HepG2 (cell line): ENCODE measurements around the gene LONP1. TPM values are rescaled to one million over a fixed set of nuclear protein-coding genes. Genes with fewer than 3 reads are reported as not detected.
A peak's percentile ranks its signal among the peaks of the same experiment; 100 is the strongest.

Source experiments
- BORCS8-MEF2B ChIP-seq: sonication (generic); formaldehyde crosslinking; IDR thresholded peaks from 2 replicates; pipeline ENCODE4 v1.8.0; 2022; ENCODE audit warnings: mild to moderate bottlenecking, missing genetic modification reagents
- CBX1 ChIP-seq: IDR thresholded peaks from one replicate; pipeline ENCODE4 v1.6.1; 2016; ENCODE audit warnings: antibody characterized with exemption, low read depth
- FOXK2 ChIP-seq: fragments of 450-650 bp; IDR thresholded peaks from 2 replicates; pipeline ENCODE4 v1.6.1; 2016
- GABPB1 ChIP-seq: IDR thresholded peaks from 2 replicates; pipeline ENCODE4 v1.6.1; 2016; ENCODE audit warnings: mild to moderate bottlenecking, missing genetic modification reagents, moderate library complexity, missing compliant biosample characterization
- MIER2 ChIP-seq: IDR thresholded peaks from 2 replicates; pipeline ENCODE4 v1.6.1; 2016; ENCODE audit warnings: missing biosample characterization, missing genetic modification reagents
- MIER3 ChIP-seq: IDR thresholded peaks from 2 replicates; pipeline ENCODE4 v1.6.1; 2016; ENCODE audit warnings: missing compliant biosample characterization, borderline replicate concordance
- PHF21A ChIP-seq: sonication (generic); formaldehyde crosslinking; IDR thresholded peaks from 2 replicates; pipeline ENCODE4 v1.5.0; 2020; ENCODE audit warnings: mild to moderate bottlenecking, missing genetic modification reagents
- RORA ChIP-seq: sonication (generic); formaldehyde crosslinking; IDR thresholded peaks from 2 replicates; pipeline ENCODE4 v1.5.0; 2020; ENCODE audit warnings: mild to moderate bottlenecking, missing genetic modification reagents, moderate library complexity
- SP2 ChIP-seq: sonication (generic); formaldehyde crosslinking; IDR thresholded peaks from 2 replicates; pipeline ENCODE4 v1.5.1; 2020; ENCODE audit warnings: mild to moderate bottlenecking, missing genetic modification reagents
- TCF7 ChIP-seq: sonication (generic); IDR thresholded peaks from 2 replicates; pipeline ENCODE4 v1.6.1; 2016; ENCODE audit warnings: antibody characterized with exemption, low read depth
- TEAD2 ChIP-seq: sonication (generic); formaldehyde crosslinking; IDR thresholded peaks from 2 replicates; pipeline ENCODE4 v1.9.0; 2021; ENCODE audit warnings: missing genetic modification reagents
- USF2 ChIP-seq, 2 experiments: sonication (generic) in 1 of 2; formaldehyde crosslinking in 1 of 2; IDR thresholded peaks; 2 replicates each; pipeline versions ENCODE4 v1.5.1 to v1.6.1; 2011 to 2020; ENCODE audit warnings: borderline replicate concordance in 1 of 2, low read depth in 1 of 2, low read length in 1 of 2, mild to moderate bottlenecking in 1 of 2, missing genetic modification reagents in 1 of 2, moderate library complexity in 1 of 2
- ZNF317 ChIP-seq: sonication (generic); formaldehyde crosslinking; IDR thresholded peaks from 2 replicates; pipeline ENCODE4 v1.5.0; 2020; ENCODE audit warnings: mild to moderate bottlenecking, missing genetic modification reagents
- ZNF329 ChIP-seq: sonication (generic); formaldehyde crosslinking; IDR thresholded peaks from 2 replicates; pipeline ENCODE4 v1.9.0; 2021; ENCODE audit warnings: low read depth, mild to moderate bottlenecking, missing genetic modification reagents
- ZNF333 ChIP-seq: sonication (generic); formaldehyde crosslinking; IDR thresholded peaks from 2 replicates; pipeline ENCODE4 v1.4.0; 2020; ENCODE audit warnings: mild to moderate bottlenecking, missing genetic modification reagents, borderline replicate concordance
- ZNF672 ChIP-seq: sonication (generic); formaldehyde crosslinking; IDR thresholded peaks from 2 replicates; pipeline ENCODE4 v1.8.1; 2022; ENCODE audit warnings: missing genetic modification reagents
- ZNF703 ChIP-seq: sonication (generic); formaldehyde crosslinking; IDR thresholded peaks from 2 replicates; pipeline ENCODE4 v1.5.1; 2020; ENCODE audit warnings: missing genetic modification reagents, mild to moderate bottlenecking, moderate library complexity, borderline replicate concordance
- ZNF747 ChIP-seq: sonication (generic); formaldehyde crosslinking; IDR thresholded peaks from 2 replicates; pipeline ENCODE4 v1.8.1; 2023; ENCODE audit warnings: missing genetic modification reagents, mild to moderate bottlenecking, borderline replicate concordance
- polyA plus RNA-seq, 8 experiments: library from polyadenylated mRNA; depleted of rRNA in 3 of 8; stranded (reverse) in 7 of 8; unstranded in 1 of 8; fragments of >200 nt; fragmentation: Illumina TruSeq in 4 of 8; extraction: Trizol in 4 of 8; gene quantifications; 2 replicates each; pipeline versions ENCODE4 v1.2.1 to v1.2.3, GENCODE V29; 2011 to 2016; ENCODE audit warnings: low read depth in 4 of 8, missing spikeins in 1 of 8, mixed read lengths in 1 of 8; ENCODE audit not compliant: insufficient read depth in 1 of 8
- total RNA-seq, 5 experiments: library from RNA; depleted of rRNA; stranded (reverse); fragments of >200 nt; fragmentation: Illumina TruSeq; extraction: Trizol; gene quantifications; 2 replicates each; pipeline ENCODE4 v1.2.3, GENCODE V29; 2016; ENCODE audit warnings: low read depth in 1 of 5
- TF ChIP-seq, protein P1 (sequence below): sonication (generic); formaldehyde crosslinking; IDR thresholded peaks from 2 replicates; pipeline ENCODE4 v1.9.0; 2021; ENCODE audit warnings: missing genetic modification reagents, borderline replicate concordance
- TF ChIP-seq, protein P2 (sequence below): sonication (generic); formaldehyde crosslinking; IDR thresholded peaks from 2 replicates; pipeline ENCODE4 v1.4.0; 2020; ENCODE audit warnings: mild to moderate bottlenecking, missing genetic modification reagents, borderline replicate concordance

The LONP1 gene
- total and polyA plus RNA-seq, 2 of the 13 experiments (the other 11 are each of a cell fraction or from before 2014, with no cell fraction given): 59.5 to 76.8 TPM

- TF ChIP-seq ZNF747: 0 out of 2 replicates have a peak, but pooled peaks have one; percentile 32
- TF ChIP-seq PHF21A (CRISPR knock-in tag): no peak
- TF ChIP-seq ZNF703 (CRISPR knock-in tag): no peak
- peak; percentile 67; the same call in 1 of the 2 replicates for TF ChIP-seq MIER3 (CRISPR knock-in tag)
- TF ChIP-seq TEAD2 (CRISPR knock-in tag): no peak
- TF ChIP-seq MIER2 (CRISPR knock-in tag): no peak
- no peak for TF ChIP-seq USF2 (IDR thresholded peaks at IDR 0.05; ENCODE audit: low read depth, low read length)
- TF ChIP-seq USF2 (CRISPR knock-in tag; IDR thresholded peaks at IDR 0.05; ENCODE audit: borderline replicate concordance): peak; percentile 28; the same call in 1 of the 2 replicates
- no peak for TF ChIP-seq TCF7
- TF ChIP-seq ZNF329: 0 out of 2 replicates have a peak, but pooled peaks have one; percentile 1
- TF ChIP-seq ZNF672 (CRISPR knock-in tag): no peak
- TF ChIP-seq ZNF333 (CRISPR knock-in tag): no peak
- TF ChIP-seq, protein P1, sequence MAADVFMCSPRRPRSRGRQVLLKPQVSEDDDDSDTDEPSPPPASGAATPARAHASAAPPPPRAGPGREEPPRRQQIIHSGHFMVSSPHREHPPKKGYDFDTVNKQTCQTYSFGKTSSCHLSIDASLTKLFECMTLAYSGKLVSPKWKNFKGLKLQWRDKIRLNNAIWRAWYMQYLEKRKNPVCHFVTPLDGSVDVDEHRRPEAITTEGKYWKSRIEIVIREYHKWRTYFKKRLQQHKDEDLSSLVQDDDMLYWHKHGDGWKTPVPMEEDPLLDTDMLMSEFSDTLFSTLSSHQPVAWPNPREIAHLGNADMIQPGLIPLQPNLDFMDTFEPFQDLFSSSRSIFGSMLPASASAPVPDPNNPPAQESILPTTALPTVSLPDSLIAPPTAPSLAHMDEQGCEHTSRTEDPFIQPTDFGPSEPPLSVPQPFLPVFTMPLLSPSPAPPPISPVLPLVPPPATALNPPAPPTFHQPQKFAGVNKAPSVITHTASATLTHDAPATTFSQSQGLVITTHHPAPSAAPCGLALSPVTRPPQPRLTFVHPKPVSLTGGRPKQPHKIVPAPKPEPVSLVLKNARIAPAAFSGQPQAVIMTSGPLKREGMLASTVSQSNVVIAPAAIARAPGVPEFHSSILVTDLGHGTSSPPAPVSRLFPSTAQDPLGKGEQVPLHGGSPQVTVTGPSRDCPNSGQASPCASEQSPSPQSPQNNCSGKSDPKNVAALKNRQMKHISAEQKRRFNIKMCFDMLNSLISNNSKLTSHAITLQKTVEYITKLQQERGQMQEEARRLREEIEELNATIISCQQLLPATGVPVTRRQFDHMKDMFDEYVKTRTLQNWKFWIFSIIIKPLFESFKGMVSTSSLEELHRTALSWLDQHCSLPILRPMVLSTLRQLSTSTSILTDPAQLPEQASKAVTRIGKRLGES (CRISPR knock-in tag): no peak
- TF ChIP-seq RORA (CRISPR knock-in tag): no peak
- TF ChIP-seq, protein P2, sequence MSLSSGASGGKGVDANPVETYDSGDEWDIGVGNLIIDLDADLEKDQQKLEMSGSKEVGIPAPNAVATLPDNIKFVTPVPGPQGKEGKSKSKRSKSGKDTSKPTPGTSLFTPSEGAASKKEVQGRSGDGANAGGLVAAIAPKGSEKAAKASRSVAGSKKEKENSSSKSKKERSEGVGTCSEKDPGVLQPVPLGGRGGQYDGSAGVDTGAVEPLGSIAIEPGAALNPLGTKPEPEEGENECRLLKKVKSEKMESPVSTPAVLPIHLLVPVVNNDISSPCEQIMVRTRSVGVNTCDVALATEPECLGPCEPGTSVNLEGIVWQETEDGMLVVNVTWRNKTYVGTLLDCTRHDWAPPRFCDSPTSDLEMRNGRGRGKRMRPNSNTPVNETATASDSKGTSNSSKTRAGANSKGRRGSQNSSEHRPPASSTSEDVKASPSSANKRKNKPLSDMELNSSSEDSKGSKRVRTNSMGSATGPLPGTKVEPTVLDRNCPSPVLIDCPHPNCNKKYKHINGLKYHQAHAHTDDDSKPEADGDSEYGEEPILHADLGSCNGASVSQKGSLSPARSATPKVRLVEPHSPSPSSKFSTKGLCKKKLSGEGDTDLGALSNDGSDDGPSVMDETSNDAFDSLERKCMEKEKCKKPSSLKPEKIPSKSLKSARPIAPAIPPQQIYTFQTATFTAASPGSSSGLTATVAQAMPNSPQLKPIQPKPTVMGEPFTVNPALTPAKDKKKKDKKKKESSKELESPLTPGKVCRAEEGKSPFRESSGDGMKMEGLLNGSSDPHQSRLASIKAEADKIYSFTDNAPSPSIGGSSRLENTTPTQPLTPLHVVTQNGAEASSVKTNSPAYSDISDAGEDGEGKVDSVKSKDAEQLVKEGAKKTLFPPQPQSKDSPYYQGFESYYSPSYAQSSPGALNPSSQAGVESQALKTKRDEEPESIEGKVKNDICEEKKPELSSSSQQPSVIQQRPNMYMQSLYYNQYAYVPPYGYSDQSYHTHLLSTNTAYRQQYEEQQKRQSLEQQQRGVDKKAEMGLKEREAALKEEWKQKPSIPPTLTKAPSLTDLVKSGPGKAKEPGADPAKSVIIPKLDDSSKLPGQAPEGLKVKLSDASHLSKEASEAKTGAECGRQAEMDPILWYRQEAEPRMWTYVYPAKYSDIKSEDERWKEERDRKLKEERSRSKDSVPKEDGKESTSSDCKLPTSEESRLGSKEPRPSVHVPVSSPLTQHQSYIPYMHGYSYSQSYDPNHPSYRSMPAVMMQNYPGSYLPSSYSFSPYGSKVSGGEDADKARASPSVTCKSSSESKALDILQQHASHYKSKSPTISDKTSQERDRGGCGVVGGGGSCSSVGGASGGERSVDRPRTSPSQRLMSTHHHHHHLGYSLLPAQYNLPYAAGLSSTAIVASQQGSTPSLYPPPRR: no peak; the same call in 1 of the 2 replicates
- no peak for TF ChIP-seq BORCS8-MEF2B
- TF ChIP-seq CBX1: peak; percentile 6
- no peak for TF ChIP-seq SP2 (CRISPR knock-in tag)
- 0 out of 2 replicates have a peak, but pooled peaks have one; percentile 26 for TF ChIP-seq ZNF317 (CRISPR knock-in tag)
- TF ChIP-seq GABPB1: peak; percentile 76
- no peak for TF ChIP-seq FOXK2
Measured at GRCh38 chr19:5686647-5687359, 33.1 kb downstream of the LONP1 start (continued).
